Psoas muscle (tissue), 8 donors: ENCODE measurements around the gene RIOK2. TPM values are rescaled to one million over a fixed set of nuclear protein-coding genes. Genes with fewer than 3 reads are reported as not detected.

Experiments used
- ATAC-seq, 4 donors: fragments of 200-7000 bp; cut with Tn5 transposase; one replicate each; pipeline ENCODE4 v1.9.1; 2020; ENCODE audit warnings: moderate library complexity in 3 of 4, mild to moderate bottlenecking in 2 of 4
- DNase-seq, 2 donors: peaks; one replicate each; pipeline ENCODE4 v3.0.0-alpha.2; 2020
- H3K27ac ChIP-seq: fragments of 200-600 bp; one replicate; pipeline ENCODE4 v1.8.0; 2022
- H3K27me3 ChIP-seq, 3 donors: fragments of 200-600 bp in 1 of 3; one replicate each; pipeline versions ENCODE4 v1.6.1 to v1.8.0; 2013 to 2022; ENCODE audit warnings: low read length in 2 of 3, mild to moderate bottlenecking in 2 of 3, moderate library complexity in 1 of 3; ENCODE audit not compliant: insufficient read depth in 3 of 3
- H3K36me3 ChIP-seq, 2 donors: fragments of 200-600 bp in 1 of 2; one replicate each; pipeline versions ENCODE4 v1.6.1 to v1.8.0; 2013 to 2022; ENCODE audit warnings: low read depth in 1 of 2, mild to moderate bottlenecking in 1 of 2, moderate library complexity in 1 of 2; ENCODE audit not compliant: insufficient read depth in 1 of 2
- H3K4me1 ChIP-seq: fragments of 200-600 bp; one replicate; pipeline ENCODE4 v1.8.0; 2022
- H3K4me3 ChIP-seq: fragments of 200-600 bp; one replicate; pipeline ENCODE4 v1.8.0; 2022; ENCODE audit warnings: mild to moderate bottlenecking
- H3K9me3 ChIP-seq: fragments of 200-600 bp; one replicate; pipeline ENCODE4 v1.8.0; 2022
- WGBS, 3 donors: extraction: QIAGEN DNeasy Blood & Tissue Kit; methylation state at CpG; one replicate each; pipeline versions ENCODE4 v1.1.6 to v1.1.7; 2013; 5-methylcytosine and 5-hydroxymethylcytosine counted together
- intact Hi-C, 2 donors: fragments of 100-400 bp; cut with DNase I; formaldehyde crosslinking; loops; one replicate each; pipeline versions ENCODE4 v1.11.0 to v1.14.2; 2022
- polyA plus RNA-seq, 3 donors: library from polyadenylated mRNA; stranded (reverse); fragments of 200-250 nt; gene quantifications; one replicate each; pipeline ENCODE4 v1.2.3, GENCODE V29; 2013
- total RNA-seq, 4 donors: library from RNA; stranded (reverse); fragmentation: NEBNext Ultra II Directional in 2 of 4; extraction: Animal tissue kit (Norgen Biotek cat#: 25700) in 2 of 4; gene quantifications; one replicate each; pipeline versions ENCODE4 v1.2.1 to v1.2.4, GENCODE V29; 2021 to 2023
- TF ChIP-seq, protein P1 (sequence below): fragments of 200-600 bp; IDR thresholded peaks from one replicate; pipeline ENCODE4 v1.8.0; 2022; ENCODE audit warnings: antibody characterized with exemption
- donor health status: healthy with polysubstance abuse.
- donor health status: DM: no; HTN: no; CAD: no; lungs with moderate emphysema.
- donor health status: Bipolar disorder and iron deficiency.
- donor health status: healthy.
- donor health status: DM: yes; HTN: yes; CAD: no.
- donor health status: DM: no; HTN: no; CAD: no.
- donor health status: DM: no; HTN: no; CAD: no.
- donor health status: DM: yes; HTN: yes; CAD: no.

The RIOK2 gene
- total and polyA plus RNA-seq, 7 donors = 10.5 to 30.4 (median 19.8) TPM

DNA sequence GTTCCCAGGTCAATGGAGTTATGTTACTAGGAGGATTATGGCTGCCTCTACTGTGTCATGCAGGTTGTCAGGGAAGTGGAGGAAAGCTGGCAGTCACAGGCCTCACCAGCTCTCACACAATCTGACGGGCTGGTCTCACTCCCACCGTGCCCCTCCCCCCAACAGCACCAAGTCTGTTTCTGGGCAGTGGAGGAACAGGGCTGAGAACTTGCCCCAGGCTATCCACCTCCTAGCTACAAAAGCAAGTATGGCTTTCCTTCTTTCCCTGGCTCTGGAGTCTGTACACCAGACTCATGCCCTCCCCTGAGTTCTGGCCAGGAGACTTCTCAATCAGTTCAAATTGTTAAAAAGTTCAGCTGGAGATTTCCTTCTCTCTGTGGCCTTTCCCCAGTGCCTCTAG is 25.7 kb upstream of the RIOK2 start:
- Histone ChIP-seq H3K4me3 (no peak overlapping the region), H3K27me3 (no peaks in the 10 kb centered on the region), H3K9me3 (peaks cover 14% of the 10 kb centered on the region), H3K36me3 (no peaks in the 10 kb centered on the region), H3K4me1 (no peaks in the 10 kb centered on the region), H3K27ac (no peak overlapping the region)
- DNase-seq (no peak), ATAC-seq (no peak)
- intact Hi-C loops = no loop called here
- TF ChIP-seq, protein P1, sequence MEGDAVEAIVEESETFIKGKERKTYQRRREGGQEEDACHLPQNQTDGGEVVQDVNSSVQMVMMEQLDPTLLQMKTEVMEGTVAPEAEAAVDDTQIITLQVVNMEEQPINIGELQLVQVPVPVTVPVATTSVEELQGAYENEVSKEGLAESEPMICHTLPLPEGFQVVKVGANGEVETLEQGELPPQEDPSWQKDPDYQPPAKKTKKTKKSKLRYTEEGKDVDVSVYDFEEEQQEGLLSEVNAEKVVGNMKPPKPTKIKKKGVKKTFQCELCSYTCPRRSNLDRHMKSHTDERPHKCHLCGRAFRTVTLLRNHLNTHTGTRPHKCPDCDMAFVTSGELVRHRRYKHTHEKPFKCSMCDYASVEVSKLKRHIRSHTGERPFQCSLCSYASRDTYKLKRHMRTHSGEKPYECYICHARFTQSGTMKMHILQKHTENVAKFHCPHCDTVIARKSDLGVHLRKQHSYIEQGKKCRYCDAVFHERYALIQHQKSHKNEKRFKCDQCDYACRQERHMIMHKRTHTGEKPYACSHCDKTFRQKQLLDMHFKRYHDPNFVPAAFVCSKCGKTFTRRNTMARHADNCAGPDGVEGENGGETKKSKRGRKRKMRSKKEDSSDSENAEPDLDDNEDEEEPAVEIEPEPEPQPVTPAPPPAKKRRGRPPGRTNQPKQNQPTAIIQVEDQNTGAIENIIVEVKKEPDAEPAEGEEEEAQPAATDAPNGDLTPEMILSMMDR = no peak
- WGBS, 3 donors = 72 to 85% (median 77%) methylated on average over 2 of the region's 2 CpGs

DNA sequence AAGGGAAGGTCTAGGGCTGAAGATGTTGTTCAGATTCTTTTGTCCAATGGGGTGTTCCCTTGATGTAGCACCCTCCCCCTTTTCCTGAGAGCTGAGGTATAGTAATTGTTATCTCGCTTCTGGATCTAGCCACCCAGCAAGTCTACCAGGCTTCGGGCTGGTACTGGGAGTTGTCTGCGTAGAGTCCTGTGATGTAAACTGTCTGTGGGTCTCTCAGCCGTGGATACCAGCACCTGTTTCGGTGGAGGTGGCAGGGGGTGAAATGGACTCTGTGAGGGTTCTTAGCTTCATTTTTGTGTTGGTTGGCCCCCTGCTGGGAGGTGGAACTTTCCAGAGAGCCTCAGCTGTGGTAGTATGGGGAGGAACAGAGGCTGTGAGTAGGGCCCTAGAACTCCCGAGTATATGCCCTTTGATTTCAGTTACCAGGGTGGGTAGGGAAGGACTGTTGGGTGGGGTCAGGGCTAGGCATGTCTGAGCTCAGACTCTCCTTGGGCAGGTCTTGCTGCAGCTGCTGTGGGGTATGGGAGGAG is 25.2 kb upstream of the RIOK2 start:
- WGBS, 3 donors = 94 to 98% (median 94%) methylated on average over 6 of the region's 6 CpGs
- intact Hi-C loops = no loop called here
- ATAC-seq = no peak
- Histone ChIP-seq H3K4me1 (no peaks in the 10 kb centered on the region), H3K4me3 (no peak overlapping the region), H3K27ac (no peak overlapping the region), H3K9me3 (peaks cover 10% of the 10 kb centered on the region), H3K36me3 (no peaks in the 10 kb centered on the region), H3K27me3 (no peaks in the 10 kb centered on the region)
- TF ChIP-seq, protein P1 = no peak
- DNase-seq = no peak

DNA sequence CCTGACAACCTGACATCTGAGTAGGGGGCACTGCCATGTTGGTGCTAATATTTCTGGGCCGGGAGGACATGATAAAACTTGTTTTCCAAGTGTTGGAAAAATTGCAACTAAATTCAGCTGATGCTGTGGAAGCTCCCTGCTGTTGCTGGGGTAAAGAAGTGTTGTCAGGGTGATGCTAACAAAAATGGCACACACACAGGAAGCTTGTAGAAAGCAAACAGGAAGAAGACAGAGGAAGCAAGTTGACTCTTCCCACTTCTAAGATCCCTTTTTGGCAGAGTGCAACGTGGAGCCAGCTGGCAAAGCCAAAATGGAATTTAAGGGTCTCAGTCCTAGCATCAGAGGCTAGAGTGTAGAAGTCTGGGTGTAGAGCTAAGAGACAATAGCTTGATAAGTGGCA is 11.3 kb upstream of the RIOK2 start:
- DNase-seq (no peak), ATAC-seq (no peak)
- no peak overlapping the region for H3K4me3 ChIP-seq
- no peaks in the 10 kb centered on the region for H3K36me3 ChIP-seq
- no peak overlapping the region for H3K27ac ChIP-seq
- WGBS, 3 donors = 34 to 36% (median 35%) methylated on average over 2 of the region's 2 CpGs
- intact Hi-C loops = no loop called here
- H3K27me3 ChIP-seq = no peaks in the 10 kb centered on the region
- TF ChIP-seq, protein P1 = no peak
- no peaks in the 10 kb centered on the region for H3K4me1 ChIP-seq
- H3K9me3 ChIP-seq = peaks cover 9% of the 10 kb centered on the region

DNA sequence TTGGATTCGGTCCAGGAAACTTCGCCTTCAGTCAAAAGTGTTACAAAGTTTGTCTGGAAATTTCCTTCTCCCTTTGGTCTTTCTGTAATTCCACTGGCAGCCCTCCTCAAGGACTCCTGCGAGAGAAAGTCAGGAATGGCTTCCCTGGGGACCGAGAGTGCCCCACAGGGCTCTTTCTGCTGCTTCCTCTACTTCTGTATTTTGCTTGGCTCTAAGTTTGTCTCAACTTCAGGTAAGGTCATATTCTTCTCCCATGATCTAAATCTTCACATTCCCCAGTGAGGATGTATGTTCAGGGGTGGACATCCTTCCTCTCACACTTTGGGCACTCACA is 10.3 kb upstream of the RIOK2 start:
- Histone ChIP-seq H3K4me1 (no peaks in the 10 kb centered on the region), H3K27me3 (no peaks in the 10 kb centered on the region), H3K27ac (no peak overlapping the region), H3K4me3 (no peak overlapping the region), H3K36me3 (no peaks in the 10 kb centered on the region), H3K9me3 (peaks cover 9% of the 10 kb centered on the region)
- DNase-seq = no peak
- 75 to 78% (median 76%) methylated on average over 4 of the region's 4 CpGs for WGBS, 3 donors
- TF ChIP-seq, protein P1 = no peak
- intact Hi-C loops = no loop called here
- no peak for ATAC-seq
